Osteoblast (primary cell): ENCODE results near the gene SPATA3. TPM values are rescaled to one million over a fixed set of nuclear protein-coding genes. Genes with fewer than 3 reads are reported as not detected.

Experiments used
- DNase-seq: peaks from one replicate; pipeline ENCODE4 v3.0.0; 2011; ENCODE audit warnings: low spot score, mixed read lengths; ENCODE audit not compliant: insufficient read length; ENCODE audit errors: missing footprints
- H2AFZ ChIP-seq: 2 replicates; pipeline ENCODE4 v1.6.0; 2011; ENCODE audit warnings: mild to moderate bottlenecking, low read length
- H3K27ac ChIP-seq: 2 replicates; pipeline ENCODE4 v1.5.1; 2011; ENCODE audit warnings: mild to moderate bottlenecking, low read depth, low read length, moderate library complexity
- H3K27me3 ChIP-seq: 2 replicates; pipeline ENCODE4 v1.6.0; 2012; ENCODE audit warnings: mild to moderate bottlenecking, control low read depth, inconsistent platforms, low read length, moderate library complexity; ENCODE audit not compliant: insufficient read depth
- H3K36me3 ChIP-seq: 2 replicates; pipeline ENCODE4 v1.5.1; 2011; ENCODE audit warnings: mild to moderate bottlenecking, low read length, control low read depth, moderate library complexity; ENCODE audit not compliant: insufficient read depth
- H3K4me1 ChIP-seq: 2 replicates; pipeline ENCODE4 v1.5.1; 2011; ENCODE audit warnings: mild to moderate bottlenecking, low read length, control low read depth, moderate library complexity; ENCODE audit not compliant: insufficient read depth
- H3K4me2 ChIP-seq: 2 replicates; pipeline ENCODE4 v1.6.0; 2011; ENCODE audit warnings: mild to moderate bottlenecking, low read length; ENCODE audit not compliant: insufficient read depth
- H3K4me3 ChIP-seq: fragments of 200-600 bp; sonication (generic); 3 replicates; pipeline ENCODE4 v1.5.1; 2012; ENCODE audit warnings: mild to moderate bottlenecking, low read length, inconsistent platforms; ENCODE audit not compliant: insufficient read depth
- H3K79me2 ChIP-seq: 2 replicates; pipeline ENCODE4 v1.6.0; 2012; ENCODE audit warnings: mild to moderate bottlenecking, low read length, control low read depth, inconsistent platforms; ENCODE audit not compliant: insufficient read depth
- H3K9me3 ChIP-seq: 2 replicates; pipeline ENCODE4 v1.5.1; 2011; ENCODE audit warnings: low read depth, low read length, control low read depth
- H4K20me1 ChIP-seq: 2 replicates; pipeline ENCODE4 v1.6.0; 2012; ENCODE audit warnings: mild to moderate bottlenecking, low read length, control low read depth; ENCODE audit not compliant: insufficient read depth
- total RNA-seq: library from RNA; depleted of rRNA; stranded (reverse); fragments of >200 nt; gene quantifications from 2 replicates; pipeline ENCODE4 v1.2.3, GENCODE V29; 2012
- TF ChIP-seq, protein P1 (sequence below): IDR thresholded peaks from 2 replicates; pipeline ENCODE4 v1.5.1; 2011; ENCODE audit warnings: mild to moderate bottlenecking, low read depth, low read length, moderate library complexity; ENCODE audit errors: extremely low read depth

SPATA3 gene
- total RNA-seq, 1 donor = not detected

DNA sequence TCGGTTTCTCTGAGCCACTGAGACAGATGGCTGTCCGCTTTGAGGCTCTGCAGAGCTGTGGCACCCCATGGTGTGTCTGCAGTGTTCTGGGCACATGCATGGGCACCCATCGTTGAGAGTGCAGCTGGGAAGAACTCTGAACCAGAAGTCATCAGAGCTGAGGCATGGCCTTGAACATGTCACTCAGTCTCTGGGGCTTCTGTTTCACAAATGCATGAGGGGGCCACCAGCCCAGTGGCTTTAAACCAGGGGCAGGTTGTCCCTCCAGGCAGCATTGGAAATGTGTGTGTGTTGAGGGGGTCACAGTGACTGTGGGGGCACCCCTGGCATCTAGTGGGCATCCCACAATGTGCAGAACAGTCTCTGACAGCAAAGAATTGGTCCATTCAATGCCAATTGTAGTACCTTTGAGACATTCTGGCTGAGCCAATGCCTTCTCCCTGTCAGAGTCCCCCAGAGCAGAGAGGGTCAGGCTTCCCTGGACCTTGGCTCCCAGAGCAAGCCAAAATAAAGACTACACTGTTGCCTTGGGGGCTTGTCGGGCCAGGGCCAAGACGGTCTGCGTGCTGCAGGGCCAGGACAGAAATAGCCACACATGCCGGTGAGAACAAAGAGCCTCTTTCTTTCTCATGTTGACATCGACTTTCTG is 51.5 kb downstream of the SPATA3 start:
- Histone ChIP-seq H3K4me1 (no peaks in the 10 kb centered on the region), H3K36me3 (no peaks in the 10 kb centered on the region), H4K20me1 (no peaks in the 10 kb centered on the region), H2AFZ (no peak overlapping the region), H3K4me3 (no peak overlapping the region), H3K27ac (no peak overlapping the region), H3K9me3 (no peaks in the 10 kb centered on the region), H3K27me3 (peaks cover 38% of the 10 kb centered on the region), H3K79me2 (no peaks in the 10 kb centered on the region), H3K4me2 (no peak overlapping the region)
- TF ChIP-seq, protein P1, sequence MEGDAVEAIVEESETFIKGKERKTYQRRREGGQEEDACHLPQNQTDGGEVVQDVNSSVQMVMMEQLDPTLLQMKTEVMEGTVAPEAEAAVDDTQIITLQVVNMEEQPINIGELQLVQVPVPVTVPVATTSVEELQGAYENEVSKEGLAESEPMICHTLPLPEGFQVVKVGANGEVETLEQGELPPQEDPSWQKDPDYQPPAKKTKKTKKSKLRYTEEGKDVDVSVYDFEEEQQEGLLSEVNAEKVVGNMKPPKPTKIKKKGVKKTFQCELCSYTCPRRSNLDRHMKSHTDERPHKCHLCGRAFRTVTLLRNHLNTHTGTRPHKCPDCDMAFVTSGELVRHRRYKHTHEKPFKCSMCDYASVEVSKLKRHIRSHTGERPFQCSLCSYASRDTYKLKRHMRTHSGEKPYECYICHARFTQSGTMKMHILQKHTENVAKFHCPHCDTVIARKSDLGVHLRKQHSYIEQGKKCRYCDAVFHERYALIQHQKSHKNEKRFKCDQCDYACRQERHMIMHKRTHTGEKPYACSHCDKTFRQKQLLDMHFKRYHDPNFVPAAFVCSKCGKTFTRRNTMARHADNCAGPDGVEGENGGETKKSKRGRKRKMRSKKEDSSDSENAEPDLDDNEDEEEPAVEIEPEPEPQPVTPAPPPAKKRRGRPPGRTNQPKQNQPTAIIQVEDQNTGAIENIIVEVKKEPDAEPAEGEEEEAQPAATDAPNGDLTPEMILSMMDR = no peak
- DNase-seq = peak; percentile 56

DNA sequence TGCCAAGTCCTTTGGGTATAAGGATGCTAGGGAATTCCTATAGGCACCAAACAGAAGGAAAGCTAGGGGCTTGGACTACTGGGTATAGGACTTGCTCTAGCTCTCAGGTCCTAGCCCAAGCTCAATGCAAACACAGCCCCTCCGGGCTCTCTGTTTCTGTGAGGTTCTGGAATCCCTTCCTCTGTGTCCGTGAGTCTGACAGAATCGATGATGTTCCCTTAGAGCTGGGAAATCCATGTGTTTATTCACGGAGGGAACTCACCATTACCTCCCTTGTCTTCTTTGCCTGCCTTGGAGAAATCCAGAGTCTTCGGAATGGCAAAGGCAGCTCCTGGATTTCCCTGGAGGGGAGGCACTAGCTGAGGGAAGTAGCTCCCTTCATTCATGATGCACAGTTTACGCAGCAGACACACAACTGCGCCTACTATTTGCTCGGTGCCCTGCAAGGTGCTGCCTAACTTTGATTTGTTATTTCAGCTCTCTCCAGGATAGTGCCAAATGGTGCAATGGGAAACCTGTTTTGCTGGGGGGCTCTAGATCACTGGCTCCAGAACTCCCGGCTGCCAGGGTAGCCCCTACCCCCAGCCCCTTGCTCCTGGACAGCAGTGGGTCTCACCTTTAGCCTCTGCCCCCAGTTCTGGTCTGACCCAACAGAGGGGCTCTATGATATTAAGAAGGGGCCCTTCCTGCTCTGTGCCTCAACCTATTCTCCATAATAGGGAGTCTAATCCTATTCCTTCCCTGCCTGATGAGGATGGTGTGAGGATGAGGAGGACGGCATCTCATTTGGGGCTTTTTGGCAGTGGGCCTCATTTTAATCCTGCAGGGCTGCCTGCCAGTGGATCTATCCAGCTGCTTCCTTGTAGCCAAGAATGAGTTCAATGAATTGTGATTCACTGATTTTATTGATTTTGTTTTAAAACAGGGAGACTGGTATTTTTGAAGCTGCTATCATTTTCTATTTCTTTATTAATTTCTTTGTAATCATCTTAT is 52.3 kb downstream of the SPATA3 start:
- Histone ChIP-seq H3K27ac (no peak overlapping the region), H3K9me3 (no peaks in the 10 kb centered on the region), H3K79me2 (no peaks in the 10 kb centered on the region), H3K4me1 (no peaks in the 10 kb centered on the region), H3K27me3 (peaks cover 37% of the 10 kb centered on the region), H3K36me3 (no peaks in the 10 kb centered on the region), H3K4me3 (no peak overlapping the region), H4K20me1 (no peaks in the 10 kb centered on the region), H2AFZ (no peak overlapping the region), H3K4me2 (no peak overlapping the region)
- DNase-seq = no peak
- TF ChIP-seq, protein P1 = no peak

DNA sequence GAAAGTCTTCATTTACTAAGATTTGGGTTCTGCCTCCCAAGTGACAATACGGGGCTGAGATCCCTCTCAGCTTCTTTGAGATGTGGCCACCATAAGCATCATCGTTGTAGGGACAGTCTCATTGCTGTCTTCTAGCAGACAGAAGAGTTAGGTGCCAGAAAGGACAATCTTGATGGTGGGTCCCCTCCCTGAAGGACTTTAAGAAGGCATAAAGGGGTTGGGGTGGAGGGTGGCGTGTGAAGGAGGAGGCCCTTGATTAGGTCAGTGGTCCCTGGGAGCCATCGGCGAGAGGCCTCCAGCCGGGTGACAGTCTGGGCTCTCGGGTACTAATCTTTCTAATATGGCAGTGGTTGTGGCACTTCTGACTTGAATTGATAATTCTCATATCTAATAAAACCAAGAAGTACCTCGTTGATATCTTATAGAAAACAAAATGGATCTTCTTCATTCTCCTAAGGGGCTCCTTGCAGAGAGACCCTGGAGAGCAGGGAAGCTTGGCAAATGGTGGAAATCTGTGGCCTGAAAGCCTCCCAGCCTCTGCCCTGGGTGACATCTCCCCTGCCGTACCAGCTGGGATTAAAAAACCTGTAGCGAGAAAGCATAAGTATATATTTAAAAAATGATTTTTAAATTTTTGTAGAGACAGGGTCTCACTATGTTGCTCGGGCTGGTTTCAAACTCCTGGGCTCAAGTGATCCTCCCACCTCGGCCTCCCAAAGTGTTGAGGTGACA is 53.5 kb downstream of the SPATA3 start:
- no peaks in the 10 kb centered on the region for H4K20me1 ChIP-seq
- TF ChIP-seq, protein P1 = no peak
- H3K36me3 ChIP-seq = no peaks in the 10 kb centered on the region
- H3K4me2 ChIP-seq = no peak overlapping the region
- no peak overlapping the region for H3K4me3 ChIP-seq
- H3K27me3 ChIP-seq = peaks cover 34% of the 10 kb centered on the region
- H3K27ac ChIP-seq = no peak overlapping the region
- no peak overlapping the region for H2AFZ ChIP-seq
- H3K9me3 ChIP-seq = no peaks in the 10 kb centered on the region
- H3K4me1 ChIP-seq = no peaks in the 10 kb centered on the region
- no peak for DNase-seq
- no peaks in the 10 kb centered on the region for H3K79me2 ChIP-seq
